Measurements from ENCODE around the gene TMEFF1. TPM values are rescaled to one million over a fixed set of nuclear protein-coding genes. Genes with fewer than 3 reads are reported as not detected.
A peak's percentile ranks its signal among the peaks of the same experiment; 100 is the strongest.

The TMEFF1 gene
- polyA plus RNA-seq, 1 donor (not counting 4 experiments of a cell fraction or from before 2014, with no cell fraction given): not detected

DNA sequence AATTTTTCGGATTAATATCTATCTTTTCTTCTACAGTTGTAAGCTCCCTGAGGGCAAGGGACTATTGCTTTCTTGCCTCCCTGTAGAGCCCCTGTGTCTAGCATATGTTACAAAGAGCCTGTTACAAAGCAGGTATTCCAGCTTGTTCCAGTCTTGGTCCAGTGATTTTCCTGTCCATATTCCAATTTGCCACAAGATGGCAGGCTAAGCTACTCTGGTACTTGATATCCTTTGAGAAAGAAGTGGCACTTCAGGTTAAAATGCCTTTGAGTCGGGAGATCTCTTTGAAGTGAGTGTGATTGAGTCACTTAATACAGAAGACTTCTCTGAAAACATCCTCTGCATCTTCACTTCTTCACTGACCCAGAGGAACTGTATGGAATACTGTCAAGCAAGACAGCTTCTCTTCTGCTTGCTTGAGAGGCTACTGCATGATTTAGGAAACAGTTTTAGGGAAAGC is 129.4 kb downstream of the TMEFF1 start:
- no peaks in the 10 kb centered on the region for H3K27me3 ChIP-seq (ENCODE audit: control insufficient read depth, extremely low read depth, insufficient read depth, low read length)
- no peak overlapping the region for H2AFZ ChIP-seq (ENCODE audit: control insufficient read depth, low read length)
- DNase-seq (ENCODE audit: low read depth, low spot score): peak; percentile 59
- H3K4me1 ChIP-seq (ENCODE audit: control insufficient read depth, extremely low read depth, insufficient read depth, low read length): peaks cover 19% of the 10 kb centered on the region
- no peaks in the 10 kb centered on the region for H3K79me2 ChIP-seq (ENCODE audit: control insufficient read depth, insufficient read depth, low read length)
- dilution Hi-C loops (cut with MboI; ENCODE audit: extremely low pct_ligation_motif_present, low sequenced_read_pairs): no loop called here
- H3K27ac ChIP-seq (ENCODE audit: control insufficient read depth, insufficient read depth, low read length): no peak overlapping the region
- peak; percentile 67 for FAIRE-seq
- no peaks in the 10 kb centered on the region for H4K20me1 ChIP-seq (ENCODE audit: control insufficient read depth, extremely low read depth, insufficient read depth, low read length)
- no peaks in the 10 kb centered on the region for H3K9me3 ChIP-seq (ENCODE audit: control insufficient read depth, low read depth, low read length)
- no peak overlapping the region for H3K4me2 ChIP-seq (ENCODE audit: control insufficient read depth, extremely low read depth, insufficient read depth, low read depth, low read length)
- H3K36me3 ChIP-seq (ENCODE audit: control insufficient read depth in 2 of 2, extremely low read depth in 1 of 2, insufficient read depth in 2 of 2, low read length in 2 of 2): no peaks in the 10 kb centered on the region
- H3K9me1 ChIP-seq (ENCODE audit: control insufficient read depth, extremely low read depth, insufficient read depth, low read length): no peaks in the 10 kb centered on the region
- TF ChIP-seq CTCF (optimal IDR thresholded peaks at IDR 0.05 in 1 of 3, IDR thresholded peaks at IDR 0.05 in 1 of 3, conservative IDR thresholded peaks at IDR 0.05 in 1 of 3; ENCODE audit: extremely low read depth in 1 of 3, insufficient read depth in 2 of 3, low read length in 3 of 3): peak; percentile 62 to 79 (median 67)
- TF ChIP-seq EZH2 (IDR thresholded peaks at IDR 0.05; ENCODE audit: low read length): no peak
- no peak overlapping the region for H3K9ac ChIP-seq (ENCODE audit: control insufficient read depth, extremely low read depth, insufficient read depth, low read length)
- no peak overlapping the region for H3K4me3 ChIP-seq (ENCODE audit: control insufficient read depth in 2 of 3, extremely low read depth in 1 of 3, insufficient read depth in 2 of 3, low read depth in 1 of 3, low read length in 3 of 3)

GRCh38 chr9:100605405-100605804 is 132.5 kb downstream of the TMEFF1 start:
- no peak for TF ChIP-seq EZH2 (IDR thresholded peaks at IDR 0.05; ENCODE audit: low read length)
- TF ChIP-seq CTCF (optimal IDR thresholded peaks at IDR 0.05 in 1 of 3, IDR thresholded peaks at IDR 0.05 in 1 of 3, conservative IDR thresholded peaks at IDR 0.05 in 1 of 3; ENCODE audit: extremely low read depth in 1 of 3, insufficient read depth in 2 of 3, low read length in 3 of 3): no peak
- no peaks in the 10 kb centered on the region for H4K20me1 ChIP-seq (ENCODE audit: control insufficient read depth, extremely low read depth, insufficient read depth, low read length)
- FAIRE-seq (no peak), DNase-seq (ENCODE audit: low read depth, low spot score) (no peak)
- no peak overlapping the region for H3K4me3 ChIP-seq (ENCODE audit: control insufficient read depth in 2 of 3, extremely low read depth in 1 of 3, insufficient read depth in 2 of 3, low read depth in 1 of 3, low read length in 3 of 3)
- no peak overlapping the region for H3K9ac ChIP-seq (ENCODE audit: control insufficient read depth, extremely low read depth, insufficient read depth, low read length)
- no peaks in the 10 kb centered on the region for H3K79me2 ChIP-seq (ENCODE audit: control insufficient read depth, insufficient read depth, low read length)
- dilution Hi-C loops (cut with MboI; ENCODE audit: extremely low pct_ligation_motif_present, low sequenced_read_pairs): no loop called here
- no peaks in the 10 kb centered on the region for H3K9me1 ChIP-seq (ENCODE audit: control insufficient read depth, extremely low read depth, insufficient read depth, low read length)
- no peaks in the 10 kb centered on the region for H3K27me3 ChIP-seq (ENCODE audit: control insufficient read depth, extremely low read depth, insufficient read depth, low read length)
- no peaks in the 10 kb centered on the region for H3K9me3 ChIP-seq (ENCODE audit: control insufficient read depth, low read depth, low read length)
- no peak overlapping the region for H3K27ac ChIP-seq (ENCODE audit: control insufficient read depth, insufficient read depth, low read length)
- no peak overlapping the region for H2AFZ ChIP-seq (ENCODE audit: control insufficient read depth, low read length)
- H3K4me1 ChIP-seq (ENCODE audit: control insufficient read depth, extremely low read depth, insufficient read depth, low read length): peaks cover 6% of the 10 kb centered on the region
- no peak overlapping the region for H3K4me2 ChIP-seq (ENCODE audit: control insufficient read depth, extremely low read depth, insufficient read depth, low read depth, low read length)
- H3K36me3 ChIP-seq (ENCODE audit: control insufficient read depth in 2 of 2, extremely low read depth in 1 of 2, insufficient read depth in 2 of 2, low read length in 2 of 2): no peaks in the 10 kb centered on the region
